Tibial nerve (tissue), 3 donors: ENCODE data around the gene GNA12.

Experiments
- POLR2A ChIP-seq, 2 donors: fragments of 450-650 bp; IDR thresholded peaks; one replicate each; pipeline ENCODE4 v1.6.1; 2017; ENCODE audit warnings: antibody characterized with exemption in 2 of 2, mild to moderate bottlenecking in 2 of 2, moderate library complexity in 2 of 2
- TF ChIP-seq, protein P1 (sequence below), 5 experiments: fragments of 200-600 bp in 3 of 5; fragments of 450-650 bp in 2 of 5; sonication (generic) in 3 of 5; IDR thresholded peaks; one replicate each; pipeline ENCODE4 v1.5.1; 2016 to 2019; ENCODE audit warnings: antibody characterized with exemption in 5 of 5, mild to moderate bottlenecking in 3 of 5, moderate library complexity in 2 of 5

DNA sequence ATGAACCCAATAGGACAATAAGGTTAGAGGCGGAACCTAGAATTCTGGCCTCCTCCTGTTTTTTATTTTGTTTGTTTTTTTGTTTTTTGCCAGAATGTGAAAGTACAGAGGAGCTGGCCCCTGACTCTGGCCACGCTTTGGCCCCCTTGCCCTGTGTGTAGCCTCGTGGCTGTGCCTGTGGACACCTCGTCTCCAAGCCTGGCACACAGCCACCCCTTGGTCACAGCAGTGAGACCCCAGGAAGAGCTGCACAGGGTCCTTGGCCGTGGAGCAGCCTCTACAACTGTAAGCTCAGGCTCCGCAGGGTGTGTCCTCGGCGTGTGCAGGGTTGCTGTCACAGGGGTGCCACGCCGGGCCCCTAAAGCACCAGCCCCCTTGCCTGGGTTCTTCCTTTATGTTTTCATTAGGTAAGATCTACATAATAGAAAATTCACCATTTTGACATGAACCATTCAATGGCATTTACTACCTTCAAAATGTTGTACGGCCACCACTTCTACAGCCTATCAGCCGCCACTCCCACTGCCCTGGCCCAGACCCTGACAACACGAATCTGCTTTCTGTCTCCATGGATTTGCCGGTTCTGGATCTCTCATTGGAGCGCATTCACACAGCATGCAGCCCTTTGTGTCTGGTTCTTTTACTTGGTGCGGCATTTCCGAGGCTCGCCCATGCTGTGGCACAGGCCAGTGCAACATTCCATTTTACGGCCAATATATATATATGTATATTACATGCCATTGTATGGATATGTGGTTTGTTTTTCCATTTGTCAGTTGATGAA, 105.2 kb downstream of the GNA12 start:
- TF ChIP-seq, protein P1, sequence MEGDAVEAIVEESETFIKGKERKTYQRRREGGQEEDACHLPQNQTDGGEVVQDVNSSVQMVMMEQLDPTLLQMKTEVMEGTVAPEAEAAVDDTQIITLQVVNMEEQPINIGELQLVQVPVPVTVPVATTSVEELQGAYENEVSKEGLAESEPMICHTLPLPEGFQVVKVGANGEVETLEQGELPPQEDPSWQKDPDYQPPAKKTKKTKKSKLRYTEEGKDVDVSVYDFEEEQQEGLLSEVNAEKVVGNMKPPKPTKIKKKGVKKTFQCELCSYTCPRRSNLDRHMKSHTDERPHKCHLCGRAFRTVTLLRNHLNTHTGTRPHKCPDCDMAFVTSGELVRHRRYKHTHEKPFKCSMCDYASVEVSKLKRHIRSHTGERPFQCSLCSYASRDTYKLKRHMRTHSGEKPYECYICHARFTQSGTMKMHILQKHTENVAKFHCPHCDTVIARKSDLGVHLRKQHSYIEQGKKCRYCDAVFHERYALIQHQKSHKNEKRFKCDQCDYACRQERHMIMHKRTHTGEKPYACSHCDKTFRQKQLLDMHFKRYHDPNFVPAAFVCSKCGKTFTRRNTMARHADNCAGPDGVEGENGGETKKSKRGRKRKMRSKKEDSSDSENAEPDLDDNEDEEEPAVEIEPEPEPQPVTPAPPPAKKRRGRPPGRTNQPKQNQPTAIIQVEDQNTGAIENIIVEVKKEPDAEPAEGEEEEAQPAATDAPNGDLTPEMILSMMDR (IDR thresholded peaks at IDR 0.05) = no peak
- no peak for TF ChIP-seq POLR2A (IDR thresholded peaks at IDR 0.05)
